Nephron progenitor cell (in vitro differentiated cells): Measurements from ENCODE around the gene DHCR24.

ENCODE experiments used
- DNase-seq: peaks from one replicate; pipeline ENCODE4 v3.0.0; 2021
- H3K27ac Mint-ChIP-seq: 2 replicates; pipeline ENCODE4 v1.8.0; 2021; ENCODE audit warnings: mild to moderate bottlenecking, moderate library complexity, mixed read lengths
- H3K27me3 Mint-ChIP-seq: 2 replicates; pipeline ENCODE4 v1.8.0; 2021; ENCODE audit warnings: mild to moderate bottlenecking, low read depth, mixed read lengths; ENCODE audit not compliant: poor library complexity
- H3K36me3 Mint-ChIP-seq: 2 replicates; pipeline ENCODE4 v1.8.0; 2021; ENCODE audit warnings: low read depth, mixed read lengths
- H3K4me1 Mint-ChIP-seq: 2 replicates; pipeline ENCODE4 v1.8.0; 2021; ENCODE audit warnings: mixed read lengths
- H3K4me3 Mint-ChIP-seq: 2 replicates; pipeline ENCODE4 v1.8.0; 2021; ENCODE audit warnings: mild to moderate bottlenecking, moderate library complexity, mixed read lengths
- H3K9me3 Mint-ChIP-seq: 2 replicates; pipeline ENCODE4 v1.8.0; 2021; ENCODE audit warnings: mild to moderate bottlenecking, moderate library complexity, mixed read lengths
- CTCF ChIP-seq: fragments of 200-600 bp; sonication (generic); IDR thresholded peaks from 2 replicates; pipeline ENCODE4 v1.5.0; 2021; ENCODE audit warnings: antibody characterized with exemption

Gene DHCR24

GRCh38 chr1:54846716-54847284 lies 40.2 kb downstream of the DHCR24 start:
- no peaks in the 10 kb centered on the region for H3K4me1 Mint-ChIP-seq
- no peak for DNase-seq
- H3K9me3 Mint-ChIP-seq, result peaks cover 4% of the 10 kb centered on the region
- H3K4me3 Mint-ChIP-seq, result no peak overlapping the region
- no peak for TF ChIP-seq CTCF
- H3K36me3 Mint-ChIP-seq, result peaks cover 54% of the 10 kb centered on the region
- no peak overlapping the region for H3K27ac Mint-ChIP-seq
- H3K27me3 Mint-ChIP-seq, result no peaks in the 10 kb centered on the region

GRCh38 chr1:54846301-54846700 lies 40.7 kb downstream of the DHCR24 start:
- no peak for TF ChIP-seq CTCF
- DNase-seq, result no peak
- Mint-ChIP-seq H3K27me3 (no peaks in the 10 kb centered on the region), H3K4me3 (no peak overlapping the region), H3K36me3 (peaks cover 50% of the 10 kb centered on the region), H3K4me1 (no peaks in the 10 kb centered on the region), H3K27ac (no peak overlapping the region), H3K9me3 (peaks cover 4% of the 10 kb centered on the region)

- TF ChIP-seq CTCF, result no peak
- H3K36me3 Mint-ChIP-seq, result peaks cover 46% of the 10 kb centered on the region
- peaks cover 4% of the 10 kb centered on the region for H3K9me3 Mint-ChIP-seq
- no peaks in the 10 kb centered on the region for H3K27me3 Mint-ChIP-seq
- no peak overlapping the region for H3K27ac Mint-ChIP-seq
- no peak overlapping the region for H3K4me3 Mint-ChIP-seq
- H3K4me1 Mint-ChIP-seq, result no peaks in the 10 kb centered on the region
- DNase-seq, result no peak
Observed at GRCh38 chr1:54845772-54846171, 41.2 kb downstream of the DHCR24 start.

GRCh38 chr1:54844564-54844963 lies 42.4 kb downstream of the DHCR24 start:
- Mint-ChIP-seq H3K27ac (no peak overlapping the region), H3K27me3 (no peaks in the 10 kb centered on the region), H3K4me1 (no peaks in the 10 kb centered on the region), H3K4me3 (no peak overlapping the region), H3K36me3 (peaks cover 34% of the 10 kb centered on the region), H3K9me3 (peaks cover 4% of the 10 kb centered on the region)
- no peak for DNase-seq
- TF ChIP-seq CTCF, result no peak

- Mint-ChIP-seq H3K4me3 (no peak overlapping the region), H3K4me1 (no peaks in the 10 kb centered on the region), H3K27ac (no peak overlapping the region), H3K27me3 (no peaks in the 10 kb centered on the region), H3K36me3 (peaks cover 23% of the 10 kb centered on the region), H3K9me3 (peaks cover 4% of the 10 kb centered on the region)
- DNase-seq, result no peak
- no peak for TF ChIP-seq CTCF
Observed at GRCh38 chr1:54843449-54843848, 43.5 kb downstream of the DHCR24 start.

- Mint-ChIP-seq H3K36me3 (peaks cover 19% of the 10 kb centered on the region), H3K4me3 (no peak overlapping the region), H3K27ac (no peak overlapping the region), H3K27me3 (no peaks in the 10 kb centered on the region), H3K4me1 (no peaks in the 10 kb centered on the region), H3K9me3 (peaks cover 4% of the 10 kb centered on the region)
- DNase-seq, result no peak
- TF ChIP-seq CTCF, result no peak
Observed at GRCh38 chr1:54842963-54843362, 44.0 kb downstream of the DHCR24 start.
